ENCODE data around the gene CAMKMT. TPM values are rescaled to one million over a fixed set of nuclear protein-coding genes. Genes with fewer than 3 reads are reported as not detected.

The CAMKMT gene
- total RNA-seq, 1 experiment from 2014 or later: 2.7 TPM

DNA sequence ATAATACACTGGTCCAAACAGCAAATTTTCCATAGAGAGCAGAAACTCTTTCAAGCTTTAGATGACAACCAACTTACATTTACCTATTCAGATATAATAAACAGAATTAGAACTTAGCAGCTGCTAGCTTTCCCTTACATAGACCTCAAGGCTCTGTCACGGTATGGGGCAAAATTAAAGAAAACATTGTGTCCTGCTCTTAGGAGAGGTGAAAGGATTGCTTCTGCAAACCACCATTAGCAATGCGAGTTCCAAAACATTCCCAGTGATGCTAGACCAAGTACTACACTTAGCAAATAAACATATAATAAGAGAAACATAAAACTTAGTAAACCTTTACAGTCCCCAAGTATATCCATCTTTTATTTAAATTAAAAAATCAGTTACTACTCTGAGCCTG is 183.3 kb downstream of the CAMKMT start:
- Histone ChIP-seq H3F3A (ENCODE audit: low read length, unreplicated experiment) (peaks cover 4% of the 10 kb centered on the region), H3K27me3 (ENCODE audit: low read length) (no peaks in the 10 kb centered on the region), H3K36me3 (ENCODE audit: low read depth, low read length) (no peaks in the 10 kb centered on the region), H4K20me1 (ENCODE audit: low read length) (no peaks in the 10 kb centered on the region), H3K4me1 (ENCODE audit: insufficient read depth, low read length) (peaks cover 32% of the 10 kb centered on the region), H3K4me3 (ENCODE audit: low read length) (no peak overlapping the region), H3K79me2 (ENCODE audit: low read length) (no peaks in the 10 kb centered on the region), H3K4me2 (ENCODE audit: low read length) (no peak overlapping the region), H3K27ac (ENCODE audit: low read length) (no peak overlapping the region), H2AFZ (ENCODE audit: low read length) (no peak overlapping the region), H3K9ac (ENCODE audit: low read length) (no peak overlapping the region), H3K9me2 (replicated peaks; ENCODE audit: low read length) (no peaks in the 10 kb centered on the region), H3K9me3 (ENCODE audit: low read length) (no peaks in the 10 kb centered on the region)
- POLR2A ChIA-PET (ENCODE audit: unreplicated experiment): no interaction called here
- DNase-seq (no peak), ATAC-seq (no peak)
- intact Hi-C loops (cut with micrococcal nuclease): no loop called here
- CTCF ChIA-PET: no interaction called here
- TF ChIP-seq, protein P1, sequence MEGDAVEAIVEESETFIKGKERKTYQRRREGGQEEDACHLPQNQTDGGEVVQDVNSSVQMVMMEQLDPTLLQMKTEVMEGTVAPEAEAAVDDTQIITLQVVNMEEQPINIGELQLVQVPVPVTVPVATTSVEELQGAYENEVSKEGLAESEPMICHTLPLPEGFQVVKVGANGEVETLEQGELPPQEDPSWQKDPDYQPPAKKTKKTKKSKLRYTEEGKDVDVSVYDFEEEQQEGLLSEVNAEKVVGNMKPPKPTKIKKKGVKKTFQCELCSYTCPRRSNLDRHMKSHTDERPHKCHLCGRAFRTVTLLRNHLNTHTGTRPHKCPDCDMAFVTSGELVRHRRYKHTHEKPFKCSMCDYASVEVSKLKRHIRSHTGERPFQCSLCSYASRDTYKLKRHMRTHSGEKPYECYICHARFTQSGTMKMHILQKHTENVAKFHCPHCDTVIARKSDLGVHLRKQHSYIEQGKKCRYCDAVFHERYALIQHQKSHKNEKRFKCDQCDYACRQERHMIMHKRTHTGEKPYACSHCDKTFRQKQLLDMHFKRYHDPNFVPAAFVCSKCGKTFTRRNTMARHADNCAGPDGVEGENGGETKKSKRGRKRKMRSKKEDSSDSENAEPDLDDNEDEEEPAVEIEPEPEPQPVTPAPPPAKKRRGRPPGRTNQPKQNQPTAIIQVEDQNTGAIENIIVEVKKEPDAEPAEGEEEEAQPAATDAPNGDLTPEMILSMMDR (conservative IDR thresholded peaks at IDR 0.05; ENCODE audit: low read depth, low read length): no peak
- no peak for TF ChIP-seq EZH2phosphoT487 (IDR thresholded peaks at IDR 0.05; ENCODE audit: borderline replicate concordance, low read length)
- no peak for TF ChIP-seq EZH2 (IDR thresholded peaks at IDR 0.05; ENCODE audit: low read length, unreplicated experiment)
- BruUV-seq (replicated peaks): no TSS peak

DNA sequence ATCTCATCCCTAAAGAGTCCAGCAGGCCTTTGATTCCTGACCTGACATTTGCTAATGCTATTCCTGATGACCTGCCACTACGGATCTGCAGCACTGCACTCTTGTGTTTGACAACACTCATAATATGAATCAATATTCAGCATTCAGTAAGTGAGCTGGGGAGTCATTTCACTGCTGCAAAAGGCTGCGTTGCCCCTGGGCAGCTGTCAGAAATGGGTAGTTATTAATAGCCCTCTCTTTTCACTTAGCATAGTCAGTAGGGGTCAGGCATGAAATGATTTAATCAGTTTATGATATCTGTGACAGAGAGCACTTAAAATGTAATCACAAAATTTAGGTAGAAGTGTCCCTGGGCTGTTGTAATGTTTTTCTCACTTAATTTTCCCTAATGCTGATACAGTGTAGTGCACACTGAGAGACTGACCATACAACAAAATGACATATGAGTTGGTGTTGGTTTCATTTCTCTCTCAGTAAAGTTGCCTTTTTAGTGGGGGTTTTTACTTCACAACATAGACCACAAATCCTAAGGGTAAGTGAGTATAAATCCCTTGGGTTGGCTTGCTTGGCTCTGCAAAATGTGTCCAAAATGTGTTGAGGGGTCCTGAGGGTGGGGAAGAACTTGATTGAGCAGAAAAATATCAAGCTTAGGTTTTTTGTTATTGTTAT is 184.8 kb downstream of the CAMKMT start:
- TF ChIP-seq, protein P1 (conservative IDR thresholded peaks at IDR 0.05; ENCODE audit: low read depth, low read length): no peak
- no peak for TF ChIP-seq EZH2phosphoT487 (IDR thresholded peaks at IDR 0.05; ENCODE audit: borderline replicate concordance, low read length)
- TF ChIP-seq EZH2 (IDR thresholded peaks at IDR 0.05; ENCODE audit: low read length, unreplicated experiment): no peak
- peaks cover 4% of the 10 kb centered on the region for H3F3A ChIP-seq (ENCODE audit: low read length, unreplicated experiment)
- H3K9me2 ChIP-seq (replicated peaks; ENCODE audit: low read length): no peaks in the 10 kb centered on the region
- no peak overlapping the region for H3K4me3 ChIP-seq (ENCODE audit: low read length)
- H3K4me2 ChIP-seq (ENCODE audit: low read length): no peak overlapping the region
- DNase-seq: no peak
- no peak for ATAC-seq
- BruUV-seq (replicated peaks): no TSS peak
- no peaks in the 10 kb centered on the region for H3K9me3 ChIP-seq (ENCODE audit: low read length)
- no peaks in the 10 kb centered on the region for H3K79me2 ChIP-seq (ENCODE audit: low read length)
- peaks cover 44% of the 10 kb centered on the region for H3K4me1 ChIP-seq (ENCODE audit: insufficient read depth, low read length)
- no peak overlapping the region for H3K9ac ChIP-seq (ENCODE audit: low read length)
- CTCF ChIA-PET: no interaction called here
- H3K27me3 ChIP-seq (ENCODE audit: low read length): no peaks in the 10 kb centered on the region
- H3K36me3 ChIP-seq (ENCODE audit: low read depth, low read length): no peaks in the 10 kb centered on the region
- H3K27ac ChIP-seq (ENCODE audit: low read length): no peak overlapping the region
- H4K20me1 ChIP-seq (ENCODE audit: low read length): no peaks in the 10 kb centered on the region
- H2AFZ ChIP-seq (ENCODE audit: low read length): no peak overlapping the region
- intact Hi-C loops (cut with micrococcal nuclease): no loop called here
- POLR2A ChIA-PET (ENCODE audit: unreplicated experiment): no interaction called here

DNA sequence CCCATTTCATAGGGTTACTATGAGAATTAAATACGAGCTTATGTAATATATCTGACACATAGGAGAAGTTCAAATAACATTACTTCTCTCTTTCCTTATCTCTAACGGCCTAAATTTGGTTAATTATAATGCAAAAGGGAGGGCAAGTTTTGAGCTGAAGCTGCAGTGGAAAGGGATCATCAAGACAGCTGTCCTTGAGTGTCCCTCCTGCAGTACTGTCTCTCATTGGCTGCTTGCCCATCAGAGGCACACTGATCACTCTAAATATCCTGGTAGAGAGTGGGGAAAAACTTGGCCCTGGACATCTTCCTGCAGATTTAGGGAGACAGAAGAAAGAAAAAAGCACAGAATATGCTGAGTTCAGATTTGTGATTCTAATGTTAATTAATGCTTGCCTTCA is 186.0 kb downstream of the CAMKMT start:
- H3F3A ChIP-seq (ENCODE audit: low read length, unreplicated experiment): peaks cover 4% of the 10 kb centered on the region
- ChIA-PET CTCF (no interaction called here), POLR2A (ENCODE audit: unreplicated experiment) (no interaction called here)
- H3K4me1 ChIP-seq (ENCODE audit: insufficient read depth, low read length): peaks cover 44% of the 10 kb centered on the region
- H3K4me2 ChIP-seq (ENCODE audit: low read length): no peak overlapping the region
- no peaks in the 10 kb centered on the region for H3K36me3 ChIP-seq (ENCODE audit: low read depth, low read length)
- H3K4me3 ChIP-seq (ENCODE audit: low read length): no peak overlapping the region
- H3K27ac ChIP-seq (ENCODE audit: low read length): no peak overlapping the region
- no peak overlapping the region for H2AFZ ChIP-seq (ENCODE audit: low read length)
- H3K9me2 ChIP-seq (replicated peaks; ENCODE audit: low read length): no peaks in the 10 kb centered on the region
- DNase-seq: no peak
- TF ChIP-seq, protein P1 (conservative IDR thresholded peaks at IDR 0.05; ENCODE audit: low read depth, low read length): no peak
- no peak for TF ChIP-seq EZH2 (IDR thresholded peaks at IDR 0.05; ENCODE audit: low read length, unreplicated experiment)
- TF ChIP-seq EZH2phosphoT487 (IDR thresholded peaks at IDR 0.05; ENCODE audit: borderline replicate concordance, low read length): no peak
- no peaks in the 10 kb centered on the region for H3K79me2 ChIP-seq (ENCODE audit: low read length)
- ATAC-seq: no peak
- intact Hi-C loops (cut with micrococcal nuclease): loop anchor here (2.0 kb wide), 1 partner anchor 25 kb away; no protein-coding TSS in a partner anchor
- H3K27me3 ChIP-seq (ENCODE audit: low read length): no peaks in the 10 kb centered on the region
- H3K9me3 ChIP-seq (ENCODE audit: low read length): no peaks in the 10 kb centered on the region
- no TSS peak for BruUV-seq (replicated peaks)
- no peaks in the 10 kb centered on the region for H4K20me1 ChIP-seq (ENCODE audit: low read length)
- no peak overlapping the region for H3K9ac ChIP-seq (ENCODE audit: low read length)

Measured in PC-3 (cell line).